GM19025 (cell line): ENCODE results near the gene GARIN1A.
"Not testable (repeated sequence)": the region's sequence is repeated elsewhere in the genome, so short reads cannot be mapped to it uniquely, and the experiment has no call there.

Source experiments
- ATAC-seq: cut with Tn5 transposase; IDR thresholded peaks from one replicate; pipeline ENCODE4 v1.9.1; 2021; ENCODE audit warnings: mild to moderate bottlenecking, low read depth, moderate library complexity; ENCODE audit not compliant: unreplicated experiment

GARIN1A gene

DNA sequence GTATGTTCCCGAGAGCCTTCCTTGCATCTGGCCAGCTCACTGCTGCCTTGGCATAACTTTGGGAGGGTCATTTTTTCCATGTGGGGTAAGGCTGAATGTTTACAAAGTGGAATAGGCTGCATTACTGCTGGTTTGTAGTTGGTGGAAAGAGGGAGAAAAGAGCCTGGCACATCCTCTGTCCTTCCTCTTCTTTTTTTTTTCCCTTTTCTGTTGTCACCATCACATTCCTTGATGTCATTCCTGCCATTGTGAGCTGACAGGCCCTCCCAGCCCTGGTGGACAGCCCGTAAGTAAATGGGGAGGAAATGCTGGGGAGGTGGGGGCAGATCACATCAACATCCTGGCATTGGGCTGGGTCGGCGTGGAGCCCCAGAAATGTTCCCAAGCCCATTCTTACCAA, at the start of gene GARIN1A:
TSS of gene GARIN1A (plus strand) at position 301 of the 400 bp plus-strand sequence. CDS start 106 bp downstream, outside the sequence.
- ATAC-seq = no peak

DNA sequence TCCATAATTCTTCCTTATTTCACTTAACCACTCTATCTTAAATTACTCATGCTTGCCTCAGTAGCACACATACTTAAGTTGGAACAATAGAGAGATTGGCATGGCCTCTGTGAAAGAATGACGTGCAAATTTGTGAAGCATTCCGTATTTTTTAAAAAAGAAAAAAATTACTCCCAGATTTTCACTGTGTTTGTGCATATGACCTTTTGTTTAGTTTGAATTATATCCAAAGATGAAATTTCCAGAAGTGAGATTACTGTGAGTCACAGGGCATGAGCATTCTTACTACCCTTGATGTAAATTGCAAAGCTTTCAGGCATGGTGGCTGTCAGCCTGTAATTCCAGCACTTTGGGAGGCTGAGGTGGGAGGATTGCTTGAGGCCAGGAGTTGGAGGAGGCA, 45.0 kb upstream of the GARIN1A start:
- ATAC-seq = not testable (repeated sequence)

DNA sequence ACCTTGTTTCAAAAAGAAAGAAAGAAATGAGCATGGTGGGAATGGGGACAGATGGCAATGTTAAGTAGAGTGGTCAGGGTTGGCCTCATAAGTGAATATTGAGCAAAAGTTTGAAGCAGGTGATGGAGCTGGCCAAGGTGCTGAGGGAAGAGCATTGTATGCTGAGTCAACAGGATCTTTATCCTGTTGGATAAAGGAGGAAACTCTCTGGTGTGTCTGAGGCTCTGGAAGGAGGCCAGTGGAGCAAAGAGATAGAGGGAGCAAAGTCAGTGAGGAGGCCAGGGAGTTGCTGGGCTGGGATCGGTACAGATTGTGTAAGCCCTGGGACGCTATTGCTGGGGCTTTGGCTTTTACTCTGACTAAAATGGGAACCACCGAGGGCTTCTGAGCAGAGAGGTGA, 38.2 kb upstream of the GARIN1A start:
- ATAC-seq = not testable (repeated sequence)

DNA sequence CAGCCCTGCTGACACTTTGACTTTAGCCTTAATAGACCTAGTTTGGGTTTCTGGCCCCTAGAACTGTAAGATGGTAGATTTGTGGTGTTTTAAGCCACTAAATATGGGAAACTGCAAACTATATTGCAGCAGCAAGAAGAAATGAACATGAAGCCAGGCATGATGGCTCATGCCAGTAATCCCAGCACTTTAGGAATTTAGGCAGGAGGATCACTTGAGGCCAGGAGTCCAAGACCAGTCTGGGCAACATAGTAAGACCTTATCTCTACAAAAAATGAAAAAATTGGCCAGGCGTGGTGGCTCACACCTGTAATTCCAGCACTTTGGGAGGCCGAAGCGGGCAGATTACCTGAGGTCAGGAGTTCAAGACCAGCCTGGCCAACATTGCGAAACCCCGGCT, 26.9 kb upstream of the GARIN1A start:
- not testable (repeated sequence) for ATAC-seq

DNA sequence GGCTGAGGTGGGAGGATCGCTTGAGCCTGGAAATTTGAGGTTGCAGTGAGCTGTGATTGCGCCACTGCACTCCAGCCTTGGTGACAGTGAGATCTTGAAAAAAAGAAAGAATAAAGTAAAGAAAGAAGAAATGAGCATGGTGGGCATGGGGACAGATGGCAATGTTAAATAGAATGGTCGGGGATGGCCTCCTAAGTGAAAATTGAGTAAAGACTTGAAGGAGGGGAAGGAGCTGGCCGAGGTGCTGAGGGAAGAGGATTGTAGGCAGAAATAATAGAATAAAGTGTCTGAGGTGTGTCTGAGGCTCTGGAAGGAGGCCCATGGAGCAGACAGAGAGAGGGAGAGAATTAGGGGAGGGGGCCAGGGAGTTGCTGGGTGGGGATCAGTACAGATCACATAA, 26.2 kb upstream of the GARIN1A start:
- ATAC-seq = not testable (repeated sequence)

DNA sequence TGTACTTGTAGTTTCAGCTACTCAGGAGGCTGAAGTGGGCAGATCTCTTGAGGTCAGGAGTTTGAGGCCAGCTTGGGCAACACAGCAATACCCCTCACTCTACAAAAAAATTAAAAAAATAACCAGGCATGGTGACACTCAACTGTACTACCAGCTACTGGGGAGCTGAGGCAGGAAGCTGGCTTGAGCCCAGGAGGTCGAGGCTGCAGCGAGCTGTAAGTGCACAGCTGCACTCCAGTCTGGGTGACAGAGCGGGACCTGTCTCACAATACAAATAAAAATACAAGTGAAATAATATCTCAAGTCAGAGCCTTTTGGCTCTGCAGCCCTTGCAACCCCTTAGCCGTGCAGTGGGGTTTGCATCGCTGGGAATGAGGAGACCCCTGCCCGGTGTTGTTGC, 25.2 kb upstream of the GARIN1A start:
- ATAC-seq = not testable (repeated sequence)

DNA sequence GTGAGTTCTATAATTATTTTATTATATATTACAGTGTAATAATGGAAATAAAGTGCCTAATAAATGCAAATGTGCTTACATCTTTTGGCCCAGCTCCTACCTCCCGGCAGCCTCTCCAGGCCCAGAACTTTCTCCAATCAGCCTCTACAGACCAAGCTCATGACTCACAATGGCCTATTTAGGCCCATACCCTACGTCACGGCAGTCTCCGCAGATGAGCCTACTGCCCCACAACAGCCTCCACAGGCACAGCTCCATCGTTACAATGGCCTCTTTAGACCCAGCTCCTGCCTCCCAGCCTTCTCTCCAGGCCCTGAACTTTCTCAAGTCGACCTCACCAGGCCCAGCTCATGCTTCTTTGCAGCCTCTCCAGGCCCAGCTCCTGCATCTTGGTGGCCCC, 21.0 kb upstream of the GARIN1A start:
- not testable (repeated sequence) for ATAC-seq

DNA sequence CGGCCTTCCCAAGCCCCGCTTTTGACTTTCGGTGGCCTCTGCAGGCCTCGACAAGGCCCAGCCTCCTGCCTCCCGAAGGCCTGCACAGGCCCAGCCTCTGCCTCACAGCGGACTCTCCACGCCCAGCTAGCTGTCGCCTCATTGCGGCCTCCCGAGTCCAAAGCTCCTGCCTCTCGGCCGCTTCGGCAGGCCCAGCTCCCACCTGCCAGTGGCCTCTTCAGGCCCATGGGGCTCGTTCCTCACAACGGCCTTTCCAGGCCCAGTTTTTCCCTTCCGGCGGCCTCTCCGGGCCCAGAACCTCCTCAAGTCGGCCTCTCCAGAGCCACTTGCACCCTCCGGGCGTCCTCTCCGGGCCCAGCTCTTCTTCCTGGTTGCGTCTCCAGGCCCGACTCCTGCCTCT, 19.5 kb upstream of the GARIN1A start:
- not testable (repeated sequence) for ATAC-seq

DNA sequence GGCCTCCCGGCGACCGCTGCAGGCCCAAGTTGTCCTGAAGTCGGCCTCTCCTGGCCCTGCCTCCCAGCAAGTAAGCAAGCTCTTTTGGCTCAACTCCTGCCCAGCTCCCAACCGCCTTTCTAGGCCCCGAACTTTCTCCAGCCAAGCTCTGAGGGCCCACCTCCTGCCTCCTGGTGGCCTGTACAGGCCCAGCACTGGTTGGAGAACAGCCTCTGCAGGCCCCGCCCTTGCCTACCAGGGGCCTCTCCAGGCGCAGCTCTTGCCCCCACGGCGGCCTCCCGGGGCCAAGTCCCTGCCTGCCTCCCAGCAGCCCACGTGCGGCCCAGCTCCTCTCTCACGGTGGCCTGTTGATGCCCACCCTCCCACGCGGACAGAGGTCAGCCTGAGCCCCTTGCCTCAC, 18.9 kb upstream of the GARIN1A start:
- ATAC-seq = not testable (repeated sequence)

DNA sequence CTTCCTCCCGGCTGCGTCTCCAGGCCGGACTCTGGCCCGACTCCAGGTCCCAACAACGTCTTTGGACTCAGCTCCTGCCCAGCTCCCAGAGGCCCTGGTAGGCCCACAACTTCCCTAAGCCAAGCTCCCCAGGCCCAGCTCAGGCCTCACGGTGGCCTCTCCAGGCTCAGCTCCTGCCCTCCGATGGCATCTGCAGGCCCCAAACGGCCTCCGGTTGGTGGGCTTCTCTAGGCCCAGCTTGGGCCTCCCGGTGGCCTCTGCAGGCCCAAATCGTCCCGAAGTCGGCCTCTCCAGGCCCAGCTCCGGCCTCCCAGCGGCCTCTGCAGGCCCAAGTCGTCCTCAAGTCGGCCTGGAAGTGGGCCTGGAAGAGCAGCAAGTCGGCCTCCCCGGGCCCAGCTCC, 18.0 kb upstream of the GARIN1A start:
- ATAC-seq = not testable (repeated sequence)

DNA sequence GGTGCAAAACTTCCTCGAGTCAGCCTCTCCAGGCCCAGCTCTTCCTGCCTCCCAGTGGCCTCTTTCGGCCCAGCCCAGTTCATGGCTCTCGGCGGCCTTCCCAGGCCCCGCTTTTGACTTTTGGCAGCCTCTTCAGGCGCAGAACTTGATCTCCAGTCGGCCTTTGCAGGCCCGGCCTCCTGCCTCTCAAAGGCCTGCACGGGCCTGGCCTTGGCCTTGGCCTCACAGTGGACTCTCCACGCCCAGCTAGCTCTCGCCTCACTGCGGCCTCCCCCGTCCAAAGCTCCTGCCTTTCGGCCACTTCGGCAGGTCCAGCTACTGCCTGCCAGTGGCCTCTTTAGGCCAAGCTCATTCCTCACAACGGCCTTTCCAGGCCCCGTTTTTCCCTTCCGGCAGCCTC, 17.6 kb upstream of the GARIN1A start:
- ATAC-seq = not testable (repeated sequence)

DNA sequence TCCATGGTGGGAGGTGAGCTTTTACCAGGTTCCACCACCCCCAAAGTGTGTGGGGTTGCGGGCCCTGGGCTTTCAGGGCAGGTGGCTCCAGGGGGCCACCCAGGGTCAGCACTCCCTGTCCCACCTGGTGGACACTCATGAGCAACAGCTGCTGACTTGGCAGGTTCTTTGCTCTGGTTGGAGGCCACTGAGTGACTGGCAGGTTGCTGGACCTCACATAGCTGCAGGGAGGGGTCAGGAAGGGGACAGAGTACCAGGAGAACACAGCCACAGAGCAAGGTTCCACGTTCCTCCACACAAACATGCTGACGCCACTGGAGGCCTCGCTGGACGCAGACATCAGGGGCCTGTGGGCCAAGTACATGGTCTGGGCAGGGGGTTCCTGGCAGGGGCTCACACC, 13.7 kb upstream of the GARIN1A start:
- not testable (repeated sequence) for ATAC-seq

DNA sequence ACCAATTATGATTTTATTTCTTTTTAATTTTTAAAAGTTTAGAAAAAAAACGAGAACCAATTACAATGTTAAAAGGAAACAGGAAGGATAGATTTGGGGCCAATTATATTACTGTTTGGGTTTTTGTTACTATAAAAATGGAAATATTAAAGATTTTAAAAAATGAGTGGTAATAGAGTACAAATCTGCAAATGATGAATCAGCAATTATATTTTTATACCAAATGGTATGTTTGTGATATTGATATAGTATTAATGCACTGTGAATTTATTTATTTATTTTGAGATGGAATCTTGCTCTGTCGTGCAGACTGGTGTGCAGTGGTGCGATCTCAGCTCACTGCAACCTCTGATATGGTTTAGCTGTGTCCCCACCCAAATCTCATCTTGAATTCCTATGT, 11.5 kb upstream of the GARIN1A start:
- no peak for ATAC-seq

DNA sequence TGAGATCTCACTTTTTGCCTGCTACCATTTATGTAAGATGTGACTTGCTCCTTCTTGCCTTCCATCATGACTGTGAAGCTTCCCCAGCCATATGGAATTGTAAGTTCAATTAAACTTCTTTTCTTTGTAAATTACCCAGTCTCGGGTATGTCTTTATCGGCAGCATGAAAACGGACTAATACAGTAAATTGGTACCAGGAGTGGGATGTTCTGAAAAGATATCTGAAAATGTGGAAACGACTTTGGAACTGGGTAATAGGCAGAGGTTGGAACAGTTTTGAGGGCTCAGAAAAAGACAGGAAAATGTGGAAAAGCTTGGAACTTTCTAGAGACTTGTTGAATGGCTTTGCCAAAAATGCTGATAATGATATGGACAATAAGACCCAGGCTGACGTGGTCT, 10.6 kb upstream of the GARIN1A start:
- ATAC-seq = no peak

DNA sequence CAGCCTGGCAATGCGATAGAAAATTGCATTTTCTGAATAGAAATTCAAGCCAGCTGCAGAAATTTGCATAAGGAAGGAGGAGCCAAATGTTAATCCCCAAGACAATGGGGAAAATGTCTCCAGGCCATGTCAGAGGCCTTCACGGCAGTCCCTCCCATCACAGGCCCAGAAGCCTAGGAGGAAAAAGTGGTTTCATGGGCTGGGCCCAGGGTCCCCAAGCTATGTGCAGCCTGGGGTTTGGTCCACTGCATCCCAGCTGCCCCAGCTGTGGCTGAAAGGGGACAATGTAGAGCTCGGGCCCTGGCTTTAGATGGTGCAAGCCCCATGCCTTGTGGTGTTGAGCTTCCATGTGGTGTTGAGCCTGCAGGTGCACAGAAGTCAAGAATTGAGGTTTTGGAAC, 10.0 kb upstream of the GARIN1A start:
- ATAC-seq = no peak

DNA sequence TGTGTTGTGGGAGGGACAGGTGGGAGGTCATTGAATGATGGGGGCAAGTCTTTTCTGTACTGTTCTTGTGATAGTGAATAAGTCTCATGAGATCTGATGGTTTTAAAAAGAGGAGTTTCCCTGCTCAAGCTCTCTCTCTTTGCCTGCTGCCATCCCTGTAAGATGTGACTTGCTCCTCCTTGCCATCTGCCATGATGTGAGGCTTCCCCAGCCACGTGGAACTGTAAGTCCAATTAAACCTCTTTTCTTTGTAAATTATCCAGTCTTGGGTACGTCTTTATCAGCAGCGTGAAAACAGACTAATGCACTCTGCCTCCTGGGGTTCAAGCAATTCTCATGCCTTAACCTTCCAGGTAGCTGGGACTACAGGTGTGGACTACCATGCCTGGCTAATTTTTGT, 8.9 kb upstream of the GARIN1A start:
- ATAC-seq = not testable (repeated sequence)

DNA sequence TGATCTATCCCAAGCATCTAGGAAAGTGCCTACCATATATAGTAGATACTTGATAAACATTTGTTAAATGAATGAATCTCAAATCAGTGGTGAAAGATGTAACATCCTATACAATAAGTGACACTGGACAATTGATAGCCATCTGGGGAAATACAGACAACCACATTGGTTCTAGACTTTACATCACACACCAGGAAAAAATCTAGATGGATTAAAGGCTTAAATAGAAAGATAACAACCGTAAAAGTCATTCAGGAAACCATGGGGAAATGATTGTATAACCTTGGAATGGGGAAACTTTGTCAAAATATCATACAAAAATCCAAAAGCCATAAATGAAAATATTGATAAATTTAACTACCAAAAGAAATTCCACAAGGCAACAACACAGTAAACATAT, 7.0 kb upstream of the GARIN1A start:
- ATAC-seq = no peak

DNA sequence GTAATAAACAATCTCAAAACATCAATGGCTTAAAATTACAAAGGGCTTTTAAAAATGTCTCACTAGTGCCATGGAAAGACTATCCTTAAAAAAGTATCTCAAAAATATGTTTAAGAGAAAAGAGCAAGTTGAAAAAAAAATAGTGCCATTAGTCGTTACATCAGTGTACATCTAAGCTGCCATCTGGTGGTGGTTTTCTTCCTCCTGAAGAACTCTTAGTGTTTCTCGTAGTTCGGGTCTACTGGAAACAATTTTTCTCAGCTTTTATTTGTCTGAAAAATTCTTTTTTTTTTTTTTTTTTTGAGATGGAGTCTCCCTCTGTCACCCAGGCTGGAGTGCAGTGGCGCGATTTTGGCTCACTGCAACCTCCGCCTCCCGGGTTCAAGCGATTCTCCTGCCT, 5.9 kb upstream of the GARIN1A start:
- no peak for ATAC-seq

DNA sequence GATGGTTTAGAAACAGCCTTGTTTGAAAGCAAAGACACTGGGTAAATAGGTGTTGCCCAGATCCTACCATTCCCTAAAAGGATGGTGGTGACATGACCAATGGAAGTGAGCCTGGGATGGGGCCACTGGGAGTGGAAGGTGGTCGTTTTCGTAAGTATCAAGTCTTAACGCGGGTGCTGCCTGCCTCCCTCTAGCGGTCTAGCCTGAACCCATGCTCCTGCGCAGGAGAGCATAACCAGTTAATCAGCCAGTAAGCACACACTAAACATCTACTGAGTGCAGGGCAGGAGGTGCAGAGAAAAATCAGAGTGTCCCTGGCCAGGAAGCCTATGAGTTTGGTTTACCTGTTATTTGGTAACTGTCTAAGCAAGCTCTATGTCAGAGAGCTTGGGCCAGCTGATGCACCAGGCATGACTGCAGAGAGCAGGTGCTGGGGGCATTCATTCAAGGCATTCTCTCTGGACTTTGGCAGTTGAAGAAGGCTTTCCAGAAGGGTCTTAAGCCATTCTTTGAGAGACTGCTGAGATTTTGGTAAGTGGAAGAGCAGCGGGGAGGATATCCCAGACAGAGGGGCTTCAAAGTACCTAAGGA, 930 bp downstream of the GARIN1A start:
- no peak for ATAC-seq

DNA sequence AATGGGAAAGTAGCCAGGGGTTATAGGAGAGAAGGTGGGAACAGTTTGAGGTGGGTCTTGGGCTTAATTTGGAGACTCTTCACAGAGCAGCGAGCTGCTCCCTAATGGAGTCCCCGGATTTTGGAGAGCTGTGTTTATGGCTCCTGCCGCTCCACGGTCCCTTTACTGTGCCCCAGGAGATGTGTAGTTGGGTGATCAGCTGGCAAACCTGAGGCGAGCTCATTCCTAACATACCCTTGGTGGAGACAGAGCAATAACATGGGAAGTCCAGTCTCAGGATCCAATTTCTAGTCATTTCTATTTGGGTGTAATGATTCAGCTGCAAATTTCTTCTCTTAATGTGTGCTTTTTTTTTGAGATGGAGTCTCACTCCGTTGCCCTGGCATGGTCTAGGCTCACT, 1.5 kb downstream of the GARIN1A start:
- no peak for ATAC-seq

DNA sequence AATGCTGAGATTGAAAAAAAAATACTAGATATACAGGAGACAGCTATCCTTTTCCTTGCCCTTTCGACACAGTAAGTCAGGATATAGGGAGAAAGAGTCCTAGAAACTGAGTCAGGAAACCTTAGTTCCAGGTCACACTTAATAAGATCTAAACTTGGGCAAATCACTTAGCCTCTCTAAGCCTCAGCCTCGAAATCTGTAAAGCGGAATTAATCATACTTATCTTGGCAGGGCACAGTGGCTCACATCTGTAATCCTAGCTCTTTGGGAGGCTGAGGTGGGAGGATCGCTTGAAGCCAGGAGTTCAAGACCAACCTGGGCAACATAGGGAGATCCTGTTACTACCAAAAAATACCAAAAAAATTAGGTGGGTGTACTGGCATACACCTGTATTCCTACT, 4.6 kb downstream of the GARIN1A start:
- ATAC-seq = no peak

DNA sequence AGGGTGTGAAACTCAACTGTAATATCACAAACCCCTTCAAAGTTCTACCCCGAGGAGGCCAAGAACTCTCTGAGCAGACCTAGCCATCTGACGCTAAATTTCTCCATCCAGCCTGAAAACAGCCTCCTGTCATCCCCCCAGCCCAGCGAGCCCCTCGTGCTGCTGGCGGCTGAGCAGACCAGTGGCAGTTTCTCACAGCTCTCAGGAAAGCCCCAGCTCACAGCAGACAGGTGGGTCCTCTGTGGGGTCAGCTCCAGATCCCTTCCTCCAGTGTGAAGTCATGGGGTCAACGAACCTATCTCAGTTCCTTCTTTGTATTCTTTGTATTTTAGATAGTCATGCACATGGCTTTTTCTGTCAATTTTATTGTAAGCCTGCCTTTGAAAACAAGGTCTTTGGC, 7.8 kb downstream of the GARIN1A start:
- peak; percentile 49 for ATAC-seq
